IPS DF 4.7 (cell line): ENCODE results near the gene CCNL2.
"Not testable (repeated sequence)": the region's sequence is repeated elsewhere in the genome, so short reads cannot be mapped to it uniquely, and the experiment has no call there.

Source experiments
- DNase-seq: peaks from one replicate; pipeline ENCODE4 v3.0.0-alpha.2; 2013; ENCODE audit warnings: low spot score; ENCODE audit errors: extremely low read depth

CCNL2 gene

DNA sequence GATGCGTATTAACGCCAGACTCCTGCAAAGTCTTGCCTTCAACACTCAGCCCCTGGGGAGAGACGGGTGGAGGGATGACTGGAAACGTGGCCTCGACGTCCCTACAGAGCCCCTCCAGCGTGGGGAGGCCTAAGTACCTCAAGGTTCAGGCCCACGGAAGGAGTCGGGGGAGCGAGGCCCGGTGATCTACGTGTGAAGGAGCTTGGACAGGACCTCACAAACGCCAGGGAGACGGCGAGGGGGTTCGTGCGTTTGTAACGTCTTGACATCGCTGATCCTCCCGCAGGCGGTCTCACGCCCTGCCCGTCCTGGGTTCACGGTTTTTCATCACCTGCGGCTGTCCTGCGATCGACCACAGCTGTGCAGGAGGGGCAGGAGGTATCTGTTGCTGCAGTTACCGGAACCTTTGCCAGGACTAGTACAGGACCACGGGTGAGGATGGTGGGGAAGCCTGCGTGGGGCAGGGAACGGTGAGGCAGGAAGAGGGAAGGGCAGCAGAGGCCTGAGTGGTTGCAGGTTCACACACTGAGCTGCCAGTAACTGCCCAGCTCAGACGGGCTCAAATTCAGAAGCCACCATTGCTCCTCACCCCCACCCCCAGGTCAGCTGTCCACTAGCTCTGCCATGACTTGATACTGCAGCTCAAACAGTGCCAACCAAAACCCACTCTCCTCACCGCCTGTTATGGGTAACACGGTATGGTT lies 889 bp upstream of the CCNL2 start:
- no peak for DNase-seq

DNA sequence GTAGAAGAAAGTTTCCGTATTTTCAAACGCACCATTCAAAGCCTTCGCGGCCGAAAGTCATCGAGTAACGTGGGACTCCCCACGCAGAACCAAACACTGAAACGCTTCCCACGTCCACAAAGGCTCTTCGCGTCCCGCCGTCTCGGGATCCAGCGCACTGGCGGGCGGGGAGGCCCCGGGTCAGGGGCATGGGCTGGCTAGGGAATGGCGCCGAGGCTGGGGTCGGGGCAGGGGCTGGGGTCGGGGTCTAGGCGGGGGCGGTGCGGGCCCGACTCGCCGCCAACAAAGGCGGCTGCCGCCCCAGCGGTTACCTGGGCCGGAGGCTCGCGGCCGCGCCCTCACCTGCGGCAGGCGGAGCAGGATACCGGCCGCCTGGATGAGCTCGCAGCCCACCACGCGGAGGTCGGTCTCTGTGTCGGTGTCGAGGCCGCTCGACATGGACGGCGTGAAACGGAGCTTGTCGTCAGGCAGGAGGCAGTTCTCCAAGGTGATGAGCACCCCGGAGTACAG lies 403 bp downstream of the CCNL2 start:
- no peak for DNase-seq

DNA sequence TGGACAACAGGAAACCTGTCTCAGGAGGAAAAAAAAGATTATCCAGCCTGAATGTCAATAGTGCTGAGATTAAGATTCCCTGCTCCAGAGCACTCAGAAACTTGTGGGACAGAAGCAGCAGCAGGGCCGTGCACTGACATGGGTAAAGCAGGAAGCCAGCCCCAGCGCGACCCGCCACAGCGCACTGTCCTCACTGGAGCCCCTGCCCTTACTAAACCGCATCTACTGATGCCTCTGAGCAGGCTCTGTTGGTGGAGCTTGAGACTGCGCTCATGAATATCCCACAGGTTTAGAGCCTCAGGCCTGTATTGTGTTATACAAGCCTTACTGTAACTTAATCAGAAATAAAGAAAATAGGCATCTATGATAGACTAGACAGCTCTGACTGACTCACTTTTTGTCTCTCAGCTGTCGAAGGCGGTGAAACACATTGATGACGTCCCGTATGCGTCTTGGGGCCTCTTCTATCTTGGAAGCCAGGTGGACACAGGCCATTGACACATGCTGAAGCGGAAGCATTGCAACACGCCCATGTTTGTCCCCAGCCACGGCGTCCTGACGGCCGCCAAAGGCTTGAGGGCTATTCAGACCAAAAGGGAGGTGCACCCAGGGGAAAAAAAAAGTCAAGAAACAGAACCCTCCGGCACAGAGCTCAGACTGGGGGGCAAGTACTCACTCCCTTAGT lies 1.2 kb downstream of the CCNL2 start:
- DNase-seq: no peak

DNA sequence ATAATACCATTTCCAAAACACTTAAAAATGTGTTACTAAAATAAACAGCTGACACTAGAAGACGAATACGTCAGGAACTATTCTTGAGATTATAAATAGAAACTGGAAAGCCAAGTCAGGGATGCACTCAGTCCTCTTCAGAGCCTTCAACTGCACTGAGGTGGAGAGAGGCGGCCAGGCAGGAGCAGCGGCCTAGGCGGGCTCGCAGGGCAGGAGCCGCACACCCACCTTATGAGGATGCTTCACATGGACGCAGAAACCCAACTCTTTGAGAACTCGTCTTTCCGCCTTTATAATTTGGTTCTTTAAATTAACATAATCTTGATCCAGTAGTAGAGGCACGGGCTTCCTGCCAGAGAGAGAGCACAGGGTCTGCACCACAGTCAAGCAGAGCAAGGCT lies 4.0 kb downstream of the CCNL2 start:
- DNase-seq: no peak

DNA sequence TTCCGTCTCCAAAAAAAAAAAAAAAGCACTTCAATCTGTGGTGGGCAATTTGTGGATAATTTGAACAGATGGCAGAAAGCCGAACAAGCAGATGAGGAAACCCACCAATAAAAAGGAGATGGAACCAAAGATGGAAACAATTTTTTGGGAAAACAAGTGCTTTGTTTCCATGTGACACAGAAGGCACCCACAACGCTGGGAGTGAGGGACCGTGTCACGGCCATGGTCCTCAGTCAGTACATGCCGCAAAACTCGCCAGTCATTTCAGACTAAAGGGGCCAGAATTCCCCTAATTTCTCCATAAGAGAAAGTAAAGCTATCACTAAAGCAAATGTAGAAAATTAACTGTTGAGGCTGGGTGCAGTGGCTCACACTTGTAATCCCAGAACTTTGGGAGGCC lies 5.0 kb downstream of the CCNL2 start:
- DNase-seq: no peak

DNA sequence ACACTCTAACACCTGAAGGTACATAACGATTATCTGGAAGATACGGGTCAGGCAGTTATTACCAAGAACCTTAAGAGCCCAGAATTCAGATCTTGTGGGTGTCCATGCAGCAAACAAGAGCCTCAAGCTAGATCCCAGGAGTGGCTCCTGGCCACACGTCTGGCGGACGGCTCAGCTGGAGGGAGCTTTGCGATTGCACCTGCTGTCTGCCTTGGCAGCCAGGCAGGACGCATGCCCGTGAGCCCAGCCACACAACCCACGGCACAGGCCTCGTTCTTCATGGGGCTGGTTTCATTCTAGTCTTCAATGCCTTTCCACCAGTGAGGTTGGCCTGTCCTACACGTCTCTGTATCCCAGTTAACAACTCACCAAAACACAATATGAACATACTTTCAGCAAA lies 5.7 kb downstream of the CCNL2 start:
- no peak for DNase-seq

DNA sequence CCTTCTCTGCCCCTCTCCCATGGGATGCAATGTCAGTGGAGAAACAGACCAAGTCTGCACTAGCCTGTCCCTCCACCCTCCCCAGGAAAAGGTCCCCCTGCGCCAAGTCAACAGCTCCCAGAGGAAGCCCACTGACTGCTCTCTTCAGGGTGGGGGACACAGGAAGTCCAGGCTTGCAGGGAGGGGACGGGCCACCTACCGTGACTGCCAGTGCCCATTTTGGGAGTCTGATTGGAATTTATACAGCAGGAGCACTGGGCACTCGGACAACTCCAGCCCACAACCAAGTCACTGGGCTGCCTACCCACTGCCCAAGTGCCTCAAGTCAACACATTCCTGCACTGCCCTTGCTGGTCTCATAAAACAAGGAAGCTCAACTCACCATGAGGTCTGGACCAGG lies 6.1 kb downstream of the CCNL2 start:
- DNase-seq: no peak

DNA sequence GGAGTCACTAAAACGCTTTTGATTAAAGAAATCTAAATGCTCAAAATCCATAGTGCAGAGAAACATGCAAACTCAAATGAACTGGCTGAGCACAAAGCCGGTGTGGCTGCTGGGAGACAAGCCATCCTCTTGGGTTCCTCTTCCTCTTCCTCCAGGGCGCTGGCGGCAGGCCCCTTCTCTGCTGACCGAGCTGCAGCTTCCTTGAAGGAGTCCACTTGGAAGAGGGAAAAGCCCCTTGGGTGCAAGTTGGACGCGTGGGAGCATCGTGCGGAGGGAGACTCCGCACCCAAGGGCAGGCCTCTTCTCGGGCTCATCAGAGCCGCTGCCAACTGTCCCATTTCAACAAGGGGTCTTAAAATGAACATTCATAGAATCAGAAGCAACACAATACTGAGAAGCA lies 7.9 kb downstream of the CCNL2 start:
- no peak for DNase-seq

DNA sequence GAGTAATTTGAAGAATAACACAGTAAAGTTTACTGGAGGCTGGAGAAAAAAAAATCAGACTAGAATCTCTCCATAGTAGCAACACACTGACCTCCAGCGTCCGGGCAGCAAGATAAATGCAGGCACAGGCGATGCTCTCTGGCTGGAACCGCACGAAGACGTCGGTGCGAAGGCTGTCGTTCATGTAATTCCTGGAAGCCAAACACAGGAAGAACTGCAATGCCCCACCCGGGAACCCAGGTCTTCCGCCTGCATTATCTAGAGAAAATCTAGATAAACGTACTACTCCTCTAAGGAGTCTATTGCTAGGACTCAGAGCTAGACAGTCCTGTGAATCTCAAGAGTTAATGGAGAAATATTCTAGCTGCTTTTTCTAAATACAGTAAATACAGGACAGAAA lies 8.5 kb downstream of the CCNL2 start:
- no peak for DNase-seq

DNA sequence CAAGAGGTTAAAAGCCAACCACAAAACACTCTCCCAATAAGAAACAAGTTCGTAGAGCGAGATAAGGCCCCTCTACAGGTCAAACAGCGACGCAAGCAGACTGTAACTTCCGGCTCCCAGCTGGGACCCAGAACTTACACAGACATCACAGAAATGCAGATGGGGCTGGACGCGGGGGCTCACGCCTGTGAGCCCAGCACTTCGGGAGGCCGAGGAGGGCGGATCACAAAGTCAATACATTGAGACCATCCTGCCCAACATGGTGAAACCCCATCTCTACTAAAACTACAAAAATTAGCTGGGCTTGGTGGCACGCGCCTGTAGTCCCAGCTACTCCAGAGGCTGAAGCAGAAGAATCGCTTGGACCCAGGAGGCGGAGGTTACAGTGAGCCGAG lies 11.1 kb downstream of the CCNL2 start:
- DNase-seq: no peak

DNA sequence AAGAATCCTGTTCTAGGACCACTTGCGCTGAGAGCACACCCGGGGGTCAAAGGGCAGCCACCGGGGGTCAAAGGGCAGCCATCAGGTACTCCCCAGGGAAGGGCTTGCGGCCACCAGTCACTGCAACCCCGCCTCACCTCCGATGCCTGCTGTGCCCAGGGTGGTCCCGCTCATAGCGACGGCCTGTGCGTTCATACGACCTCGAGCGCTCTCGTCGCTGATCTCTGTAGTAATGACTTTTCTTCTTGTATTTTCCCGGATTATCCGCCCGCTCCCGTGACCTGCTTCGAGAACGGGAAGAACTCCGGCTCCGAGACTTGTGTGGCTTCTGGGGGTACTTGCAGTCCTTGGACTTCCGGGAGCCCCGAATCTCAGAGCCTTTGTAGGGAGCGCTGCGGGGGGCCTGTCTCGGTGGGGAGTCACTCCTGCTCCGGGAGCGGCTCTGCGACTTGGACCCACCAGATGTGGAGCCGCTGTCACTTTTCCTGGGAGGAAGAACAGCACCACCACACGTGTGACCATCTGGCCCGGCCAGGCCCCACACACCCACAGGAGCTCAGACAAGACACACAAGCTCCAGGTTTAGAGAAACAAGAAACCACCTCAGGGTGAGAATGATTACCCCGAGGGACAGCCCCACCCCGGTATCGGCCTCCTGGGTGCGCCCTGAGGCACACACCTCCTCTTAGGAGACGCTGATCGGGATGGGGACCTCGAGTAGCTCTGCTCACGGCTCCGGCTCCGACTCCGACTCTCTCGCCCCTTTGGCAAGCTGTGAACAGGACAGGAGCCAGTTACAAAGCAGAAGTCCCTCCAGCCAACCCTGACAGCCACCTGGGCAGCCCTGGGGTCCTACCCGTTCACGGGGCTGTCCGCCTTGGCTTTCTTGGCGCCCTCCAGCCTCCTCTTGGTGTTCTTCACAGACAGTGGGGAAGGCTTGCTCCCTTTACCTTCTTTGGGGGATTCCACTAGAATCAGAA lies 11.7 kb downstream of the CCNL2 start:
- no peak for DNase-seq

DNA sequence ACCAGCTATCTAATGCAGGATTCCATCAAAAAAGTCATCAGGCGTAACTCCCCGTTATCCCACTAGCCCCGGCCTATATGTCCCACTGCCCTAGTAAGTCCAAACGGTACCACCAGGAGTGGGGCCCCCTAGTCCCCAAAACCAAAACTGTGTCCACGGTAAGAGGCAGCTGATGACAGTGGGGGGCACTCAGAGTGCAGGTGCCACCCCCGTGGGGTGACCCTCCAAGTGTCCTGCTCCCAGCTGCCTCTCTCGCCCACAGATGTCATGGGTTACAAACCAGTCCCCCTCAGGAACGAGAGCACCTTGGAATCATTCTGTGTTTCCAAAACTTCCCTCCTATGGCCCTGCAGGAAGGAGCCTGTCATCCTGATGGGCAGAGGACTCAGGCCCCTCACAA lies 13.2 kb downstream of the CCNL2 start:
- no peak for DNase-seq

DNA sequence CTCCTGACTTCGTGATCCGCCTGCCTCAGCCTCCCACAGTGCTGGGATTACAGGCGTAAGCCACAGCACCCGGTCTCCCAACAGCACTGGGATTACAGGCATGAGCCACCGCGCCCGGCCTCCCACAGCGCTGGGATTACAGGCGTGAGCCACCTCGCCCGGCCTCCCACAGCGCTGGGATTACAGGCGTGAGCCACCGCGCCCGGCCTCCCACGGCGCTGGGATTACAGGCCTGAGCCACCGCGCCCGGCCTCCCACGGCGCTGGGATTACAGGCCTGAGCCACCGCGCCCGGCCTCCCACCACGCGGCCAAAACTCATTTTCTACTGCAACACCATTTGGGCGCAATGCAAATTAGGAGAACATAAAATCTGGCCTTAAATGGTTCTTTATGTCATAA lies 13.8 kb downstream of the CCNL2 start:
- not testable (repeated sequence) for DNase-seq

DNA sequence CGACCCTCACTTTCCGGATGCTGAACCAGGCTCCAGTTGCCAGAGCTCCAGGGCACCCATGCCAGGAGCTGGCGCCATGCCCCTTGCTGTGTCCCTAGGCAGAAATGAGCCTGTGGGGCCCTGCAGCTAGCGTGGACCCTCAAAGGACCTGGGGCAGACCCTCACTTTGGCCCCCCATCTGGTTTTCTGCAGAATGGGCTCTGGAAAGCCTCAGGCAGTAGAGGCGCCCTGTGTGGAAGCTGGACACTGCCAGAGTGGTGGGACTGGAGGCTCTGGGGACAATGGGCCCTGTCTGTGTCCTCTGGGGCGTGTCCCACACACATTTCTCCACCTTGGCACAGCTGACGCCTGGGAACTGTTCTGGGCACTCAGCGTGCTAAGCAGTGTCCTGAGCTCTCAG lies 17.8 kb downstream of the CCNL2 start:
- no peak for DNase-seq

DNA sequence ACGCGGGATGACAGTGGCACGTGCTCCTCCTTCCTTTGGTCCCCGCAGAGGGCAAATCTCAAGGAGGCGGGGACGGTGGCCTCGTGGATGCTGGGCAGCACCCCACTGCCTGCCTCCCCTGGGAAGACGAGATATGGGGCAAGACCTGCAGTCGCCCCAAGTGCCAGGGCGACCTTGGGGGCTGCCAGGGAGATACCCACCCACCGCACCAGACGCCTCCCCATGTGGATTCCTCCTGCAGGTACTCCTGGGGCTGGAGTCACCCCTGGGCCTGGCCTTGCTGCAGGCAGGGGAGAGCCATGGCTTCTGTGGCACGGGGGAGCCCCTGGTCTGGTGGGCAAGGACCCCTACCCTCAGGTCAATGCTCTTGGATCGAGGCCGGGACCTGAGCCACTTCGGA lies 18.3 kb downstream of the CCNL2 start:
- DNase-seq: no peak

DNA sequence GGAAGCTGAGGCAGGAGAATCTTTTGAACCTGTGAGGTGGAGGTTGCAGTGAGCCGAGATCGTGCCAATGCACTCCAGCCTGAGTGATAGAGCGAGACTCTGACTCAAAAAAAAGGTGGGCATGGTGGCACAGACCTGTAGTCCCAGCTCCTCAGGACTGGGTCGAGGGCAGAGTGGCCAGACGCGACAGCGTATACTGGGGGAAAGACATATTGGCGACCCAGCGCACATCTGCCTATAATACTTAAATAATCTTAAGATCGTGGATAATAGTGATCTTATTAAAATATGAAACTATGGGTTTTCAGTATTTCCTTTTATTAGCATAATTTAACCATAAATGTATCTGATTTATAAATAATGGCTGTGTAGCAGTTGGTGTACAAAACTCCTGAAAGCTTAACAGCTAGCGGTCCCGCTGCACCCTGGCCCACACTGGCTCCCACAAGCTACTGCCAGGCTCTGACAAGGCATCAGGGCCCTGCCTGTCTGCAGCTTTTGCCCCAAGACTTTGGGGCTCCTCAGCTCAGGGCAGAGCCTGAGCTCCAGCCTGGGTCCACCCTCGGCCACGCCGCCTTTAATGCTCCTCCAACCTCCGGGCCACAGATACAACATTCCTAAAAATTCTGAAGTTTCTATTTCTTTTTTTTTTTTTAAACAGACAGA lies 21.5 kb downstream of the CCNL2 start:
- DNase-seq: no peak

DNA sequence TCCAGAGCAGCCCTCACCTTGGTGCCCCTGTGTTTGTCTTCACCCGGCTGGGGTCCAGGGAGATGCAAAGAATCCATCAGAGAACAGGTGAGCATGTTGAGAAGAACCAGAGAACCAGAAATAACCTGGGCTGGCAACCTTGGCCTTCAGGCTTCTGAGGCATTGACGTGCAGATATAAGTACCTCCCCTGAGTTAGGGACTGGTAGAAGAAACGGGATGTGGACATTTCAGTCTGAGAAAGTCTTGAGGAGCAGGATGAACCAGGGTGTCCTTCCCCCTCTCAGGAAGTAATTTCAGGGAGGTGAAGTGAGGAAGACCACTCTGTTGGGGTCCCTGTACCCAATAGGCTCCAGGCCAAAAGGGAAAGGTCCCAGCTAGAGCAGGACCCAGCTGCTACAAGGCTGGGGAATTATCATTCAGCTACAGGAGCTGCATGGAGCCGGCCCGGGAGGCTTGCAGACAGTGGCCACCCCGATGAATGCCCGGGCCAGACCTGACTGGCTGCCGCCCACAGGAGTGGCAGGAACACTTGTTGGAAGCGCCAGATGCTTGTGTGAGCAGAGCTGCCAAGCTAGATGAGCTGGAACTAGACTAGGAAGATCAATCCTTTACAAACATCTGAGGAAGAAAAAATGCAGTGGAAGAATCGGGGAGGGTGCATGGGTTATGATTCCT lies 22.4 kb downstream of the CCNL2 start:
- DNase-seq: no peak

DNA sequence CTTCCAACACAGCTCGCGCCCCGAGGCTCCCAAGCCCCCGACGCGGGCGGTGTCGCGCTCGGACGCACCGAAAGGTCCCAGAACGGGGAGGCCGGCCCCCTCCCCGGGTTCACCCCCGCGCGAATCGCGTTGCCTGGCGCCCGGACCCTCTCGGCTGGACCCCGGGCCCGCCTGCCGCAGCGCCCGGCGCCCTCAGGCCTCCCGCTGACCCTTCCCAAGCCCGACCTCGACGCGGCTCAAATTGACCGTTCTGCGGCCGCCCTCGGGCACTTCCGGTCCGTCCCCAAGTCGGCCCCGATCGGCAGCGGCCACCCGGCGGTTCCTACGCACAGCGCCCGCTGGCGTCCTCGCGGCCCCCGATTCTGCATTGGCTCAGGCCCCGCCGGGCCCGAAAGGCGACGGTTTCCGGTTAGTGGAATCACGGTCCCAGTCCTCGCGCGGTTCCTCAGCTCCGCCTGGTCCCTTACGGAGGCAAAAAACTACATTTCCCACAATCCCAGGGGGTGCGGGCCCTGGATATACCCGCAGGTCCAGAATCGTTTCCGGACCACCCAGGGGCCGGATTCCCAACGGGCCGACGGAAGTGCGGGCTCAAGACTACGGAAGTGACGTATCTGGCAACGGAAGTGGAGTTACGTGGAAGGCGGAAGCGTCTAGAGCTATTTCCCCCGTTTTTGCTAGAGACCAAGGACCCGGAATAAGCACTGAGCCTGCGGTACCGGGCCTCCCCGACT lies 24.0 kb downstream of the CCNL2 start, which contains the start of gene AURKAIP1:
AURKAIP1 (minus strand) TSS at position 279 of the 734 bp plus-strand sequence. CDS start 451 bp downstream, outside the sequence.
- DNase-seq: peak; percentile 99

DNA sequence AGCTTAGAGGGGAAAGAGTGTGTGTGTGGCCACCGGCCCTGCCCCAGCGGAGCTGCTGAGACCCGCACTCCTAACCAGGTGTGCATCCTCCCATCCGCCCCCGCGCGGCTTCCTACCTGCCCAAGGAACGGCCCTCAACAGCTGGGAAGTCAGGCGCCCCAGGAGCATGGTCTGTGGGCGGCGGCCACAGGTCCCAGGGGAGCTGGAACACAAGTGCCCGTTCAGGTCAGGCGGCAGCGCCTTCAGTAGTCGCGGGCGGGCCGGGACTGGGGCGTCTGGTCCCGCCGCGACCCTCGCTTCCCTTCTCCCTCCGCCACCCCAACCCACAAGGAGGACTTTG lies 24.6 kb downstream of the CCNL2 start:
- no peak for DNase-seq
